Stimulated activated CD4-positive, alpha-beta T cell treated with anti-CD3 and anti-CD28 coated beads, Interleukin-12 subunit alpha, Interleukin-12 subunit beta, amount 100 ng/mL, for 48 hours (primary cell): ENCODE results near the gene DHX8.

Experiments
- DNase-seq, 3 donors: peaks; one replicate each; pipeline ENCODE4 v3.0.0-alpha.2; 2020; ENCODE audit warnings: low read depth in 2 of 3, low spot score in 1 of 3

DHX8 gene

GRCh38 chr17:43572368-43572980, 88.7 kb downstream of the DHX8 start:
- DNase-seq: no peak

- DNase-seq: no peak
Observed at GRCh38 chr17:43573579-43574321, 90.0 kb downstream of the DHX8 start.

DNA sequence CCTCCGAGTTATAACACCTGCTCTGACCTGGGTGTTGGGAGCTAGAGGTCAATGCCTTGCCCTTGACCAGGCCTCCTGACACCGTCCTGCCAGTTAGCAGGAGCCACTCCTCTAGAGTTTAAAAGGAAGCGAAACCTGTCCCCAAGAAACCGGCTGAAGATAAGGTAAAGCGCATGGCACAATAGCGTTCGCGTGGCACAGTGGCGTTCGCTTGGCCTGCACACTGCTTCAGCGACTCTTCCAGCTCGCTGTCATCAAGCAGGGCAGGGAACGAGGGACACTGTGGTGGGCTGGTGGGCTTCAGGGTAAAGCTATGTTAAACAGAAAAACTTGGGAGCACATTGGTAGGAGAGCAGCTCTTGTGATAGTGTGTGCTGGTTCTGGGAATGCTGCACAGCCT, 90.6 kb downstream of the DHX8 start:
- DNase-seq: no peak

DNA sequence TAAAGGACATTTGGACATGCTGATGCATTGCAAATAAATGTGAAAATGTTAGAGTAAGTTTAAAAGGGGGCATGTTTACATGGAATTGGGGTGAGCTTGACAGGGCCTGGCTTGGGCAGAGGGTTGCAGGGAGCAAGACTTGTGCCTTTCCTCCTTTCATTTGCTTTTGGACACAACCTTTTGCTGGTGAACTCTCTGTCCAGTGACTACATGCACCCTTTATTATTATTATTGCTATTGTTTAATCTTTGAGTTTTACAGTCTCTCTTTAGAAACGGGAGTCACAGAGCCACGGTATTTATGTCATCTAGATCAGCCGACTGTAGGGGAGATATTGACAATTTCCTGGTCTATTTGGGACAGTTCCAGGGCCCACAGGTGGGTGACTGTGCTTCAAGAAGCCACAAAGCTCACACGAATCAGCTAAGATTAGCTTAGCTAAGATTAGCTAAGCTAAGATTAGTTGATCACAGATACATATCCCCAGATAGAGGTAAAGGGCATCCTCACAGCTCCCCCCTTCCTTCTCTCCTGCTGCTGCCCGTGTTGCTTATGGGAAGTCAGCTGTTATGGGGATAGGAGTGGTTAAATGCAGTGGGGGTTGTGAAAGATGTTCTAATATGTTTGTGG, 91.2 kb downstream of the DHX8 start:
- DNase-seq: no peak
